HG03039 (cell line): ENCODE measurements around the gene ALOX5AP.
A peak's percentile ranks its signal among the peaks of the same experiment; 100 is the strongest.
"Not testable (repeated sequence)": the region's sequence is repeated elsewhere in the genome, so short reads cannot be mapped to it uniquely, and the experiment has no call there.

Experiments used
- ATAC-seq: cut with Tn5 transposase; IDR thresholded peaks from one replicate; pipeline ENCODE4 v1.9.1; 2021; ENCODE audit warnings: mild to moderate bottlenecking, moderate library complexity; ENCODE audit not compliant: unreplicated experiment

The ALOX5AP gene

DNA sequence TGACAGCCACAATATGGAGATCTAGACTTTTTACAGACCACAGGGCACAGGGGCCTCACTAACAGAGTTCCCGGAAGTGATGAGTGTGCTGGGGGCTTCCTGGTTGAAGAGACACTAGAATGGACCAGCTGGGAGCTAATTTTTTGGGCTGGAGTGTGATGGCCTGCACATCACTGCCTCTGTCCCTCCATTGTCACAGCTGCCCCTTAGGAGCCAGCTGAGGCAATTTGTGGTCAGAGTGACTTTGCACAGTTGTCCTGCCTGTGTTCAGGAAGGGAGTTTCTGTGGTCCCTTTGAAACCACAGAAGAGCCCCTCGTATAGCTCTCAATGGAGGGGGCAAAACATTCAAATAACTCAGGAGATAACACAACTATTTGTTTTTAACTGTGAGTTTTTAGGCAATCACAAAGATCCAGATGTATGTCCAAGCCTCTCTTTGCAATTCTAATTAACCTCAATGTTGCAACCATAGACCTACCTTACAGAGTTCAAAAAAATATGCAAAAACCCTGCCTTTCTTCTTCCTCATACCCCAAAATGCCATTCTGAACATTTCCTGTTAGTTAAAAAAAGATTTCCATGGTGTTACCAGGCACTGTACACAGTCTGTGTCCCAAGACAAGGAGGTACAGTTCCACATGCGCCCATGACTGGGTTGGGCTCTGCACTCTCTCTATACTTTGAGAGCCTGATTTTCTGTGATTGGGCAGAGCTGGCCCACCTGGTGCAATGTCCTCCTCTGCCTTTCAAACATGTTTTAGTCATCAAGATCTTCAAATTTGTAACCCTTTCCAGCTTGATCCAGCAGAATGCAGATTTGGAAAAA, 2.4 kb downstream of the ALOX5AP start:
- no peak for ATAC-seq

DNA sequence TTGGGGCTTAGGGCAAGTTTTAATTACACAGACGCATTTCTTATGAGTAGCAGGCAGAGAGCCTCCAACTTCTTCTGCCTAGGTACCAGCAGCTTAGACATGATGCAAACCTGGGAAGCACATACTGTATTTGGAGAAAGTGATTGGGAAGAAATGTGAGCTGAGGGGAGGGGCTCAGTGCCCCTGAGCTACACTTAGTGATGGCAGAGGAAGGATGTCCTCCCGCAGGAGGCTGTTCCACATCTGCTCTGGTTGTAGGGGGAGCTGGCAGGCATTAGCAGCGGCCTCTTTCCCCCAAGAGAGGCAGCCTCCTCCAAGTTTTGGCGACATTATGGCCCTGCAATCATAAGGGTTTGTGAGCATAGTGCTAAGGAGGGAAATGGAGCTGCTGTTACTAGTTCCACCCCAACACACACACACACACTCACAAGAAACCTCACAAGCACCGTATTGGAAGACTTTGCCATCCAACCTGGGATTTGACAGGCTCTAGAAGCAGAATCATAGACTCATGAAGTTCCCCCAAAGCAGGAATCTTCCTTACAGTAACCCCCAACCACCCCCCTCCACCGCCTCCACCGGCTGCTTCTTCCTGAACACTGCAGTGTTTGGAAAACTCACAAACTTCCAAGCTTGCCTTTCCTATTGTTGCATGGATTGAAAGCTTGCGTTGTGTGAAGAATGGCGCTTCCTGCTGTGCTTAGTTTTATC, 3.3 kb downstream of the ALOX5AP start:
- ATAC-seq: no peak

DNA sequence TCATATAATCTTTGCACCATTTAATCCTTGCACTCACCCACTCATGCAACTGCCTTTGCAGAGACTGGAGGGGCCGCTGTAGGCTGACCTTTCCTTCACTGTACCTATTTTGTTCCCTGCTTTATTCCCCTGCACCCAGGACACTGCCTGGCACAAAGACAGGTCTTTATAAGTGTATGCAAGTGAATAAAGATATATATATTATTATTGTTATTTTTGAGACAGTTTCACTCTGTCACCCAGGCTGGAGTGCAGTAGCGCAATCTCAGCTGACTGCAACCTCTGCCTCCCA, 3.8 kb downstream of the ALOX5AP start:
- no peak for ATAC-seq

DNA sequence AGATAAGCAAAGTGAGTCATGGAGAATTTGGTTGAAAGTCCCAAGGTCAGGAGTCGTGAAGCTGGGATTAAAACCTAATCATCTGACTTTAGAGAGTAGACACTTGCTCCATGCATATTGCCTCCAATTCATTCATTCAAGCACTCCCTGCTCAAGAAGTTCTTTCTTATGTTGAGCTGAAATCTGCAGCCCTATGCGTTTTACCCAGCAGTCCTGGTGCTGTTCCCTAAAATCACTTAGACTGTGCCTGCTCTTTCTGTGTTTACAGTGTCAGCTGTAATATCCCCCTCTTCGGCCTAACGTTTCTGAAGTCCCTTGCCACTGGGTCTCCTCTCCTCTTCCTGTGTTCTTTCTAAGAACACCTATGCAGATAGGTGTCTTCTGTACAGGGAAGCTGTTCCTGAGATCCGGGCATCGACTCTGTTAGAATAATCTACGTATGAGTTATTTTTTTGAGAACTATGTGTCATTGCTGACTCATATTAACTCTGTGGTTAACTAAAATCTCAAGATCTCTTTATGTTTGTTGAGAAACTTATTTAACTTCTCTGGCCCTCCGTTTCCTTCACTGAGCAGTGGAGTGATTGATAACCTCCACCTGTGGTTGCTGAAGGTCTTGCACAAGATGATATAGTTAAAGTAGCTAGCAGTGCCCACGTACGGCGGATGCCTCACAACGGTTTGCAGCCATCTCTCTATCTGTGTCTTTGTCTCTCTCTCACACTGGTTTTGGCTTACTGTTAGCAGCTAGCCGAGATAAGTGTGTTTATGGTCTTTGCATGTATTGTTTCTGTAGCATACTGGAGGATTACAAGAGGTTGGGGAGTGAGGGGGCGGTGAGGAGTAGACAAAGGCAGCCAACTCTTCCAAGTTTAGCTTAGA, 4.7 kb downstream of the ALOX5AP start:
- peak; percentile 32 for ATAC-seq

DNA sequence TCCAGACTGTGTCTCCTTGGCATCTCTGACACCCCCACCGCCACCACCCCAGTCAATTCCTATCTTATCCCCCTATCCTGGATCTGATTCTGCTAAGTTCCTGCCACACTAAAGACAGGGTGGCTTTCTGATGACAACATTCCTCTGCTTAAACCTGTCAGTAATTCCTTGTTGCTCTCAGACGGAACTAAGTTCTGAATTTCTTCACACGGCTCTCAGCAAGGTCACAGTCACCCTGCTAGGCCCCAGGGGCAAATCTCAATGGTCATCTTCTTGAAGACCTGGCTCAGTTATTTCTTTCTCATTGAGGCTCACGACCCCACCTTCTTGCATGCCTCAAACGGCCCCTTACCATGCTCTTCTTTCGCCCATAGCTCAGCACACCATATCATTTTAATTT, 7.6 kb downstream of the ALOX5AP start:
- ATAC-seq: no peak

DNA sequence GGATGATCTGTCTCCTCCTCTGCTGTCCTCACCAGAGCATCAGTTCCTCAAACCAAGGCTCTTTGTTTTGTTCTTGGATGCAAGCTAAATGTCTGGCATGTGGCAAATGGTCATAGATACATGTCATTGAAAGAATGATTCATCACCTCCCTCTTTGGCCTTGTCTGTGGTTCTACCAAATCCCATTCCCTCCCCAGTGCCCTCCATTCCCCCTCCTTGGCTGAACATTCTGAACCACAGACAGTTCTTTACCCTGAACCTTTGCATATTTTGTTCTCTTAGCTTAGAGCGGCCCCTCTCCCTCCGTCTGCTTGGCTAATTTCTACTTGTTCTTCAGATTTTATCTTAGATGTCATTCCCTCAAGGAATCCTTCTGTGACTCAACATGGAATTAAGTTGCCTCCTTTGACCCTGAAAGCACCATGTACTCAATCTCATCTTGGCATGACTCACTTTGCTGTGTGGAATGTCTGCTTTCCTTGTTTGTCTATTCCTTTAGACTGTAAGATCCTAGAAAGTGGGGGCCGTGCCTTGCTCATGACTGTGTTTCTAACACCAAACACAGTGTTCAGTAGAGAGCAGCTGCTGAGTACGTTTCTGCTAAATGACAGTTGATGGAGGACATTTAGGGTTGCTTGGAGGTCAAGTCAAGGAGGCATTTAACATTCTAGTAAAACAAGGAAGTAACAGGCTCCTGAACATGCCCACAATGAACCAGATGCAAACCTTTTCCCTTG, 8.1 kb downstream of the ALOX5AP start:
- ATAC-seq: no peak

DNA sequence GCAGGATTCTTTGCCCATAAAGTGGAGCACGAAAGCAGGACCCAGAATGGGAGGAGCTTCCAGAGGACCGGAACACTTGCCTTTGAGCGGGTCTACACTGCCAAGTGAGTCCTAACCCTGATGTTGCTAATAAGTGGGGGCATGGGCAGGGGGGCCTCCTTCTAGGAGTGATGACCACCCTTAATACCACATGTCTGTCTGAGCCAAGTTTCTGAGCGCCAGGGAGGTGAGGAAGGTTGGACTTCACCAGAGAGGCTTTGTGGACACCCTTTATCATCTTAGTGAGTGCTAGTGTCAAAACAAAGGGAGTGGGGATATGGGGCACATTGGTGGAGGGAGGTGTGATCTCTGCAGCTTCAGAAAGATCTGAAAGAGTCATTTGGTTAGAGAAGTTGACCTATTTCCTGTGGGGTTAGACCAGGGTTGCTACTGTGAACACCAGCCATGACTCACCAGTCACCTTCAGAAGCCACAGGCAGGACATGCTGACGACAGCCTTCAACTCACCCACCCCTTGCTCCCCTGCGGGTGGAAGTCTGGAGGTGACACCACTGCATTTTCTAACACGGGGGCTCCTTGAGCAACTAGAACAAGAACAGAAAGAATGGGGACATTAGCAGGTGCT, 8.8 kb downstream of the ALOX5AP start:
- peak; percentile 93 for ATAC-seq

DNA sequence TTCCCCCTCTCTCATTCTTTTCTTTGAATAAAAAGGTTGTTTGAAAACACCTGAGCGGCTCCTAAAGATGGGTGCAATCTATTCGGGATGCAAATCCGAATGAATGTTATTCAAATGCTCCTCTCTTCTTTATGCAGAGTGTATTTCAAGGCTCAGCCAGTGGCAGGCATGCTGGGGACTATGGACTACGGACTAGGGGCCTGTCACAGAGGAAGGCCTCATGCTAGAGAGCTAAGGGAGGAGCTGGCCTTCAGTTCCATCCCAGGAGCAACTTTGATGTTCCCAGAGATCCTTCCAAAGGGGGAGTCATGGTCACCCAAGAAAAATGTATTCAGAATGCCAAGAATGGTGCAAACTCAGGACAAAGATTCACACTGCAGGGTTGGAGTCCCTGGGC, 9.3 kb downstream of the ALOX5AP start:
- ATAC-seq: no peak

DNA sequence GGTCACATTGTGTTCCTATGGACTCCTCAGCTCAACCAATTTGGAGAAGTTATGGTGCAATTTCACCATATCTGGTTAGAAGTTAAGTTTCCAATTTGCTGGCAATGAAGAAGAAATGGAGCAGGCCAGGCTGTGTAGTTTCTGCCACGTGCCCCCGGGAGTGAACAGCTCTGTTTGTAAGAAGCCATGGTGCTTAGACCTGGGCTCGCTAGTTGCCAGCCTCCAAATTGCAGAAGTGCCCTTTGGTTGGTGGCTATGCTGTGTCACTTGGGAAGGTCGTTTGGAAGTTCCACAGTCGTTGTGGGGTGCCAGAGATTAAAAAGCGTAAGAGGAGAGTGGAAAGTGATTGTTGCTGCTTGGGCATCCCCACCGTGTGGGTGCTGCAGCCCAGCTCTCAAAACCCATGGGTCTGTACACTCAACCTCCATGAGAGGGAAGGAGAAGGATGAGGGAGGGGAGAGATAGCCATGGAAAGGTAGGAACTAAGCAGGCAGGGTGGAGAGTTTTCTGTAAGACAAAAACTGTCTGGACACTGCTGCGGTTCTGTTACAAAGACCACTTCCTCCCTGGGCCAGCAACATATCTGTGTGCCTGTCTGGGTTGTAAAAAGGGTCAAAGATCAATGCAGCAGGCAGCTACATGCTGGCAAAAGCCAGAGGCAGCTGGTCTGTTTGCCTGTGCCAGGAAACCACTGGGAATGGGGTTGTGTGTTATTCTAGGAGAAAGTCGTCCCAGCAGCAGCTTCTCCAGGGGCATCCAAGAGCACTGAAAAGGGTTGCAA, 10.8 kb downstream of the ALOX5AP start:
- ATAC-seq: no peak

DNA sequence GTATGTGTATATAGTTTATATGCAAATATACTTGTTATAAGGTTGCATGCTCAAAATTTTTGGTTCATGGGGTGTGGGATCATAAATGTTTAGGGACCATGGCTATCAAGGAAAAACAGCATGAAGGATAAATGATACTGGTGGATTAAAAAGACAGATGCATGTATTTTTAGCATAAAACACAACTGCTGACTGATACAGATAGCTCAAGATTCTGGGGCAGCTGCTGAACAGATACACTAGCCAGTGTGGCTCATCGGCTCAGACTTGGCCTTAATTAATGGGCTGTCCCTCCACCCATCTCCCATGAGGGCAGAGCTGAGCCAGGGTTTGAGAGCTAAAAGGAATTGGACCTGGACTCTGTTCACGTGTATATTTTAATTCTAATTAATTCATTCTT, 11.4 kb downstream of the ALOX5AP start:
- ATAC-seq: no peak

DNA sequence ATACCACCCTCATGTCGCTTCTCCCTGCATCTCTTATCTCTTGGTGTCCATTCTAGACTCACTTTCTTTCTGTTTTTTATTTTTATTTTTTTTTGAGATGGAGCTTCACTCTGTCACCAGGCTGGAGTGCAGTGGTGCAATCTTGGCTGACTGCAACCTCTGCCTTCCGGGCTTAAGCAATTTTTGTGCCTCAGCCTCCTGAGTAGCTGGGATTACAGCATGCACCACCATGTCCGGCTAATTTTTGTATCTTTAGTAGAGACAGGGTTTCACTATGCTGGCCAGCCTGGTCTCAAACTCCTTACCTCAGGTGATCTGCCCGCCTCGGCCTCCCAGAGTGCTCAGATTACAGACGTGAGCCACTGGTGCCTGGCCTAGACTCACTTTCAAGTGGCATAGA, 12.5 kb downstream of the ALOX5AP start:
- ATAC-seq: not testable (repeated sequence)

DNA sequence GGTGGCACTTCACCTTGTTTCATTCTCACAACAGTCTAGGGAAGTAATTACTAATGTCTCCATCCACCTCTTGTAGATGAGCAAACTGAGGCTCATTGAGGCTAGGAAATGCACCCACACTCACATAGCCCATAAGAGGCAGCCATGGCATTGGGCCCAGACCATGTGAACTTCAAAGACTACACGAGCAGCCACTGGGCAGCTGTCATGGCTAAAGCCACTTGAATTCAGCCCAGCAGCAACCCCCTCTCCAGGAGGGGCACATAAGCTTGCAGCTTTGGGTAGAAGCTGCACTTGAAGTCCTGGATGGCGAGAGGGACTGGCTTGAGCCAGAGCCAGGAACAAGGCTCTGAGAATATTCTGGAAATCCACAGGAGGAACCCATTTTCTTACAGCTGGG, 13.4 kb downstream of the ALOX5AP start:
- ATAC-seq: no peak

DNA sequence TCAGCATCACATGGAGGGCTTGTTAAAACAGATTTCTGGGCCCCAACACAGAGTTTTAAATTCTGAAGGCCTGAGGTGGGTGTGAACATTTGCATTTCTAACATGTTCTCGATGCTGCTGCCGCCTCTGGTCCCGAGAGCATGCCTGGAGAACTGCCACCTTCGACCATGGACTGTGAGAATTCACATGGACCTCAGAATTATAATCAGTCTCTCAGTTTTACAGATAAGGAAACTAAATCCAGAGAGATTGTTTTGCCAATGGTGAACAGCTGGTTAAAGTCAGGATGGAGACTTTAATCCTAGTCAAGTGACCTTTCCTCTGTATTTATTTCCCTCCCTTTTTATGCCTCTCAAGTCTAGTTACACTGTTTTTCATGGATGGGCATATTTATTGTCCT, 14.7 kb downstream of the ALOX5AP start:
- no peak for ATAC-seq

DNA sequence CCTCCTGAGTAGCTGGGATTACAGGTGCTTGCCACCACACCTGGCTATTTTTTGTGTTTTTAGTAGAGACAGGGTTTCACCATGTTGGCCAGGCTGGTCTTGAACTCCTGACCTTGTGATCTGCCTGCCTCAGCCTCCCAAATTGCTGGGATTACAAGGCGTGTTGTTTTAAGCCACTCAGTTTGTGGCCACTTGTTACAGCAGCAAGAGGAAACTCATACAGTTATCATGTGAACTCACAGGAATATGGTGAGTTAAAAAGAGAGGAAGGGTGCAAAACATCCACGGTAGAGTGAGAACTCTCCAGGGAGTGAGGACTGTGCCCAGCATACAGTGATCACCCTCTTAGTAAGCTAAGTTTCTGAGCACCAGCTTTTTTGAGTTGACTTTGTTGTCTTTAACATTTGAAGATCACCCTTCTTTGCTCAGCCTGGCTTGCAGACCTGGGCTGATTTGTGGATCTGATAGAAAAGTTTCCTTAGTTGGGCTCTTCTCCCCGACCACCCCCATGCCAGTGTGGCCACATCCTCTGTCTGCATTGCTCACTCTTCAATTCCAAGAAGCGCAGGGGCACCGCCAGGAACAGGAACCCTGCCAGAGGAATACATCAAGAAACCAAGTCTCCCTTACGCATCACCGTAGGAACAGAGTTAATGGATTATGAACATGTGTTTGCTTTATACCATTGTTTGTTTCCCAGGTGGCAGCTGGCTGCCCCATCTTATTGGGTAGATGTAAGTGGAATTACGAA, 16.0 kb downstream of the ALOX5AP start:
- ATAC-seq: no peak

DNA sequence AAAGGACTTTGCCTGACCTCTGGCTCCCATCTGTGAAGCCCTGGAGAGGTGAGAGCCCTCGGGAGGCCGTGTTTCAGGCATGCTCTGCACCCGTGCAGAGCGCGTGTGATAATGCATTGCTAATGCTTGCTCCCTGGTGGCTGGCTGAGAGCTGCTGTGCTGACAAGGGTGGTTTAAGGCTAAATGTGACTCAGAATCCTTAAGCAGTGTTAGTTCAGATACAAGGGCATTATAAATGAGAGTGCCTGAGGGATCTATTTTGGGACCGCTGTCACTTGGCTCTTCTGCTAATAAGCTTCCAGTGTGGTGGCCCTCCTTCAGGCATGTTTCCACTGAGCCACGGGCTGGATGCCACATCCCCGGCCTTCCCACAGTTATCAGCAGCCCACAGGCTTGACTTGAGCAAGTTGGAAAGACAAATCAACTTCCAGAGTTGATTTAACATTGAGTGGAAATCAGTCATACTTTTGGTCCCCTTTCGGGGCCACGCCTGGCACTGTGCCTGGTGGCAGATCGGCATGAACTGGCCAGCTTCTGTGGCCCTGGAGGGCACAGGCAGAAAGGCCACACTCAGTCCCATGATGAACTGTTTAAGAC, 17.0 kb downstream of the ALOX5AP start:
- ATAC-seq: no peak

DNA sequence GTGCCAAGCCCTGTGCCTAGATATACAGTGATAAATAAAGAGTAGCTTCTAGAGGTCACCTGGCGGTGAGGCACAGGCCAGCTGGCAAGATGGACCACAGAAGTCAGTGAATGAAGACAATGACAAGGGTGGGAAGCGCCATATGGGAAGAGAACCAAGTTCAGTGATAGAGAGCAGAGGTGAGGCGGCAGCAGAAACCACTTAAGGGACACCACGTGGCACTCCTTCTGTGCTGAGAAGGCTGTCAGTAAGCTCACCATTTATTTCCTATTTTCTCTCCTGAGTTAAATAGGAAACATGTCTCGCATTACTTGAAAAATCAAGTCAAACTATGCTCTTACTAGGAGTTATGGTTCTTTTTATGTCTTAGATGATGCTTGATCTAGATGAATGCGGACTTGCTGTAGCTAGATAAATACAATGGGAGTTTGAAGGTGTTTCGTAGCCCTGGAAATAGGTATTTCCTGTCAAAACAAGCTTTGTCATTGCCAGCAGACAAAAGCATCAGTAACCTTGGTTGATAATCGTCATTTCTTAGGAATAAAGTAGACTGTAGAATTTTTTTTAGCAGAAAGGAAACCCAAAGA, 17.8 kb downstream of the ALOX5AP start:
- ATAC-seq: no peak

DNA sequence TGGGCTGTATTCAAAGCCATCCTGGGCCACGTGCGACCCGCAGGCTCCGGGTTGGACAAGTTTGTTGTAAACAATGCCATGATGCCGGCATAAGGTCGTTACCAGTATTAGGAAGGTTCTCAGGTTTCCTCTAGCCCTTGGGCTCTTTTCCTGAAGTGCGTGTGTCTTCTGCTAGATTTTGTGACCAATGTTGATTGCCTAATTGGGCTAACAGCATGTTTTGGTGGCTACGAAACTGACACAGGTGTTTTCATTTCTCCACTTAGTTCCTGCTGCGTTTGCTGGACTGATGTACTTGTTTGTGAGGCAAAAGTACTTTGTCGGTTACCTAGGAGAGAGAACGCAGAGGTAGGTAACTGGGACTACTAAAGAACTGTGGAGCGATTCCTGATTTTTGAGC, 20.3 kb downstream of the ALOX5AP start:
- ATAC-seq: no peak

DNA sequence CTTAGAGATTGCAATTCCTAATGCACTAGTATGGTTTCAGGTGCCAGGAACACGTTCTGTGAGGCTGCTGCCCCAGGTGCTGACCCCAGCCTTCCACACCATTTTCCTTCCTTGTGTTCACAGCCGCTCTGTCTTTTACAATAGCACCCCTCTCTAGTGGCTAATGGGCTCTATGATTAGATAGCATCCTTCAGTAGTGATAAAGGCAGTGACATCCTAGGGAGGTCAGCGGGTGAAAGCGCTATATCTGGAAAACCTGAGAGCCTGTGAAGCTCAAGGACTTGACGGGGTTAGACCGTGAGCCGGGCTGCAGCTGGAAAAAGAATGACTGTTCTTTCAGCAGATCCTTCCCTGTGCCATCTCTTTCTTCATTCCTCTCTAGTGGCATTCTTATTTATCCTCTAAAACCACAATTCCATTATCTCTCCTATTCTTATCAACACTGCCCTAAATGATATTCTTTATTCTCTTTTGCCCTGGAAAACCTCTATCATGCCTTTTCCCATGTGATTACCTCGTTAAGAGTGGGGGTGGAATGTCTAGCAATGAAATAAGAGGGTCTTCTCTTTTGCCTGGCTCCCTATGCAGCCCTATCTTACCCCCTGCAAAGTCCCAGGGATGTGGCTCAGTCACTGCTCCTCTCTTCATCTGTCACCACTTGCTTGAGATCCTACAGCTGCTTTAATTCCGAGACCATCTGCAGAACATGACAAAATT, 21.8 kb downstream of the ALOX5AP start:
- no peak for ATAC-seq
